Endothelial cell (in vitro differentiated cells): ENCODE data around the gene PGM2. TPM values are rescaled to one million over a fixed set of nuclear protein-coding genes. Genes with fewer than 3 reads are reported as not detected.

ENCODE experiments used
- DNase-seq: peaks from one replicate; pipeline ENCODE4 v3.0.0; 2021; ENCODE audit warnings: low spot score
- H3K27ac Mint-ChIP-seq: one replicate; pipeline ENCODE4 v1.8.0; 2021; ENCODE audit warnings: mixed read lengths, inconsistent platforms; ENCODE audit not compliant: unreplicated experiment
- H3K27me3 Mint-ChIP-seq: one replicate; pipeline ENCODE4 v1.8.0; 2021; ENCODE audit warnings: mild to moderate bottlenecking, moderate library complexity, mixed read lengths, inconsistent platforms; ENCODE audit not compliant: unreplicated experiment
- H3K36me3 Mint-ChIP-seq: one replicate; pipeline ENCODE4 v1.8.0; 2021; ENCODE audit warnings: mild to moderate bottlenecking, low read depth, mixed read lengths, inconsistent platforms; ENCODE audit not compliant: unreplicated experiment
- H3K4me1 Mint-ChIP-seq: one replicate; pipeline ENCODE4 v1.8.0; 2021; ENCODE audit warnings: mild to moderate bottlenecking, mixed read lengths, inconsistent platforms; ENCODE audit not compliant: unreplicated experiment
- H3K4me3 Mint-ChIP-seq: one replicate; pipeline ENCODE4 v1.8.0; 2021; ENCODE audit warnings: mild to moderate bottlenecking, mixed read lengths, inconsistent platforms; ENCODE audit not compliant: unreplicated experiment
- H3K9me3 Mint-ChIP-seq: one replicate; pipeline ENCODE4 v1.8.0; 2021; ENCODE audit warnings: mixed read lengths, inconsistent platforms; ENCODE audit not compliant: unreplicated experiment
- total RNA-seq: library from RNA; stranded (reverse); fragmentation: NEBNext Ultra II Directional; extraction: Animal tissue kit (Norgen Biotek cat#: 25700); gene quantifications from one replicate; pipeline ENCODE4 v1.2.1, GENCODE V29; 2021; ENCODE audit not compliant: unreplicated experiment
- TF ChIP-seq, protein P1 (sequence below): fragments of 200-600 bp; sonication (generic); IDR thresholded peaks from one replicate; pipeline ENCODE4 v1.5.0; 2021; ENCODE audit warnings: antibody characterized with exemption; ENCODE audit not compliant: unreplicated experiment

Gene PGM2
- total RNA-seq, 1 donor from 2014 or later, result 16.6 TPM

DNA sequence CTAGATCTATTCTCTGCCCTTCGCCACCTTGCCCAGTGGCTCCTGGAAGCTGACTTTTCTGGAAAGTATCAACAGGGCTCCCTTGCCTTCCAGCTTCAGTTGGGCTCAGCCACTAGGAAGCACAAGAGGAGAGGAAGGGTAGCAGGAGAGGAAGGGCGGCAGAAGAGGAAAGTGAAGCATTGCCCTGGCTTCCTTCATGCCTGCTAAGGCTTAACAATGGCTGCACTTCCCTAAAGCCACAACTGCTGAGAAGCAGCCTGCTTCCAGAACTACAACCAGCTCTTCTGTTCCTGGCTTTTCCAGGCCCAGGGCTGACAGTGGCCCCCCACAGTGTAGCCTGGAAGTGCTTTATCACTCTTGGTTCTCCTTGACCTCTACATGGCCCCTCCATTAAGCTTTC, 29.1 kb upstream of the PGM2 start:
- no peaks in the 10 kb centered on the region for H3K36me3 Mint-ChIP-seq
- no peaks in the 10 kb centered on the region for H3K27me3 Mint-ChIP-seq
- no peaks in the 10 kb centered on the region for H3K9me3 Mint-ChIP-seq
- no peak overlapping the region for H3K4me3 Mint-ChIP-seq
- TF ChIP-seq, protein P1, sequence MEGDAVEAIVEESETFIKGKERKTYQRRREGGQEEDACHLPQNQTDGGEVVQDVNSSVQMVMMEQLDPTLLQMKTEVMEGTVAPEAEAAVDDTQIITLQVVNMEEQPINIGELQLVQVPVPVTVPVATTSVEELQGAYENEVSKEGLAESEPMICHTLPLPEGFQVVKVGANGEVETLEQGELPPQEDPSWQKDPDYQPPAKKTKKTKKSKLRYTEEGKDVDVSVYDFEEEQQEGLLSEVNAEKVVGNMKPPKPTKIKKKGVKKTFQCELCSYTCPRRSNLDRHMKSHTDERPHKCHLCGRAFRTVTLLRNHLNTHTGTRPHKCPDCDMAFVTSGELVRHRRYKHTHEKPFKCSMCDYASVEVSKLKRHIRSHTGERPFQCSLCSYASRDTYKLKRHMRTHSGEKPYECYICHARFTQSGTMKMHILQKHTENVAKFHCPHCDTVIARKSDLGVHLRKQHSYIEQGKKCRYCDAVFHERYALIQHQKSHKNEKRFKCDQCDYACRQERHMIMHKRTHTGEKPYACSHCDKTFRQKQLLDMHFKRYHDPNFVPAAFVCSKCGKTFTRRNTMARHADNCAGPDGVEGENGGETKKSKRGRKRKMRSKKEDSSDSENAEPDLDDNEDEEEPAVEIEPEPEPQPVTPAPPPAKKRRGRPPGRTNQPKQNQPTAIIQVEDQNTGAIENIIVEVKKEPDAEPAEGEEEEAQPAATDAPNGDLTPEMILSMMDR, result no peak
- no peak for DNase-seq
- H3K4me1 Mint-ChIP-seq, result peaks cover 6% of the 10 kb centered on the region
- H3K27ac Mint-ChIP-seq, result no peak overlapping the region

DNA sequence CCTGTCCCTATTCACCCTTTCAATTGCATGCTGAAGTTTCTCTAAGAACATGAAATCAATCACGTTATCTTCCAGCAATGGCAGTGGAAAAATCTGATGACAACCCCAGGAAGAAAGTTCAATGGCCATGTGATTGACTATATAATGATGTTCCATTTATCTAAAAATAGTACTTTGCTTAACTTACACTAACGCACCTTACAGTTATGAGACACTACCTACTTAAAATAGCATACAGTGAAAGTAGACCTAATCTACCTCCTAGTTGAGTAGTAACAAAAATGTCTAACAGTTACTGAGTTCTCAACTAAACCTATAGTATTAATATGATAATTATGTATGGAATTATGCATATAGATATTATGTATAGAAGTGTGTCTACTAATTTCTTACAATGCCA, 28.6 kb upstream of the PGM2 start:
- Mint-ChIP-seq H3K9me3 (no peaks in the 10 kb centered on the region), H3K4me1 (peaks cover 6% of the 10 kb centered on the region), H3K27ac (no peak overlapping the region), H3K4me3 (no peak overlapping the region), H3K27me3 (no peaks in the 10 kb centered on the region), H3K36me3 (no peaks in the 10 kb centered on the region)
- no peak for DNase-seq
- TF ChIP-seq, protein P1, result no peak

DNA sequence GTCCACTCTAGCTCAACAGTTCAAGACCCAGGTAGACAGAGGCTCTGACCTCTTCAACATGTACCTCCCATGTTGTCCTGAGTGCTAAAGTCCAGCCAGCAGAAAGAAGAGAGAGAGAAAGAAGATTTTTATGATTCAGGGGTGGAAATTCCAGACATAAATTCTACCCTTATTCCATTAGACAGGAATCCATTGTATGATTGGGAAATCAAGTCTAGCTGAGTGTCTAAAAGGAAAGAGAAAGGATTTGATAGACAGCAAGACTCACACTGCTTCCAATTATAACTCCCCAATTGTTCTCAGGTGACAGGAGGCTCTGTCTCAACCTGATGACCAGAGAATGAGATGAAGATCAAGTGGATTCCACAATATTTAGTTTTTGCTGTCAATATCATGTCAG, 27.9 kb upstream of the PGM2 start:
- peaks cover 6% of the 10 kb centered on the region for H3K4me1 Mint-ChIP-seq
- no peaks in the 10 kb centered on the region for H3K9me3 Mint-ChIP-seq
- no peak for DNase-seq
- H3K27ac Mint-ChIP-seq, result no peak overlapping the region
- H3K36me3 Mint-ChIP-seq, result no peaks in the 10 kb centered on the region
- no peaks in the 10 kb centered on the region for H3K27me3 Mint-ChIP-seq
- TF ChIP-seq, protein P1, result no peak
- no peak overlapping the region for H3K4me3 Mint-ChIP-seq

DNA sequence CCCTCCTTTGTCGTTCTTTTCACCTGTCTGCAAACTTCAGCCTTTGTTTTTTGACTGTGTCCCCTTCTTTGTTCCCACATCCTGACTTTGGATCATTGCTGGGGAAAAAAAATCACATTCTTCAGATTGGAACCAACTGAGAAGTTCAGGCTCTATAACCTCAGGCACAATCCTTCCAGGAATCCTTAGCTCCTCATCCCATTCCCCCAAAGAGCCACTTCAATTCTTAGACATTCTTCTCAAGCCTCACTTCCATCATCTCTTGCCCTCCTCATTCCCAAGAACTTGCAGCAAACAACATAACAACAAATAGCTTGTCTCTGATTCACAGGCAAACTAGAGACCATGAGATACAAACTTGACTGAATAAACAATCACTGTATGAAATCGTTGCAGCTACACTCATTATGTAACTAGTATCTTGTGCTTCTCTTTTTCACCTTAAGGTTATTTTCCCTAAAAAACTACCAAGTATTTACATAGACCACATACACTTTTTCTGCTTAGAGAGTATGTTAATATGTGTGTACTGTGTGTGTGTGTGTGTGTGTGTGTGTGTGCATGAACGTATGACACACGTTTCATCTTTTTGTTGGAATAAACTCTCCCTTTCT, 26.4 kb upstream of the PGM2 start:
- H3K27me3 Mint-ChIP-seq, result no peaks in the 10 kb centered on the region
- peaks cover 6% of the 10 kb centered on the region for H3K4me1 Mint-ChIP-seq
- no peak overlapping the region for H3K27ac Mint-ChIP-seq
- no peaks in the 10 kb centered on the region for H3K36me3 Mint-ChIP-seq
- no peak for DNase-seq
- no peak overlapping the region for H3K4me3 Mint-ChIP-seq
- TF ChIP-seq, protein P1, result no peak
- H3K9me3 Mint-ChIP-seq, result no peaks in the 10 kb centered on the region

DNA sequence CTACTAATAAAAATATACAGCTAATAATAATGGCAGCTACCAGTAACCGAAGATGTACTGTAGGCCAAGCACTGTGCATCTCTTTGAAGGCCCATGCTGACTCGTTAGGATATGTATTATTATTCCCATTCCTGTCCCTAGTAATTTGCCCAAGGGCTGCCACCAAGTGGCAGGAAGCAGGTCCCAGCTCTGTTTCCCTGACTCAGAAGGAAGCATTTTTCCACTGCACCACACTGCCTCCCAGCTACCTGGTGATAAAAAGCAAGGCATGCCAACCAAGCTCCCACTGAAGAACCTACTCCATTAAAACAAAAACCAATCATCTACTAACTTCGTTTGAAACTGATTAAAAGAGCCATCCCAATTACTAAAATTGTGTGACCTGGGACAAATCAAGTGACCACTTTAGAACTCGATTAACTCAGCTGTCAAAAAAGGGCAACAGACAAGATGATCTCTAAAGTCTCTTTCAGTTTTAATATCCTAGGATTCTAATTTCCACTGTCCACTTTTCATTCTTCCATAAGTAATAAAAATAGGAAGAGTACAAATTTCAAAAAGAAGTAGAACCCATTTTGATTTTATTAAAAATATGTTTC, 24.3 kb upstream of the PGM2 start:
- peaks cover 8% of the 10 kb centered on the region for H3K4me1 Mint-ChIP-seq
- H3K4me3 Mint-ChIP-seq, result no peak overlapping the region
- H3K9me3 Mint-ChIP-seq, result no peaks in the 10 kb centered on the region
- DNase-seq, result peak; percentile 47
- TF ChIP-seq, protein P1, result no peak
- H3K27me3 Mint-ChIP-seq, result no peaks in the 10 kb centered on the region
- H3K27ac Mint-ChIP-seq, result peak overlapping the region; percentile 34
- H3K36me3 Mint-ChIP-seq, result no peaks in the 10 kb centered on the region
